OCI-LY1 (cell line): ENCODE measurements around the gene PDLIM3.
"Not testable (repeated sequence)": the region's sequence is repeated elsewhere in the genome, so short reads cannot be mapped to it uniquely, and the experiment has no call there.

Experiments used
- CTCF ChIP-seq: fragments of 200-600 bp; sonication (generic), shearing (Covaris generic); IDR thresholded peaks from 2 replicates; pipeline ENCODE4 v1.5.1; 2017; ENCODE audit warnings: mild to moderate bottlenecking, antibody characterized with exemption, low read length, moderate library complexity, mixed read lengths
- EZH2 ChIP-seq: fragments of 200-600 bp; sonication (generic), shearing (Covaris generic); IDR thresholded peaks from 2 replicates; pipeline ENCODE4 v1.8.0; 2017; ENCODE audit warnings: borderline replicate concordance, mixed run types, mild to moderate bottlenecking, antibody characterized with exemption, low read length, moderate library complexity, mixed read lengths

GRCh38 chr4:185531654-185532053 is 3.7 kb downstream of the PDLIM3 start:
- TF ChIP-seq CTCF, EZH2: not testable (repeated sequence)
